GM12865 (cell line): Measurements from ENCODE around the gene ASTN2.

Source experiments
- DNase-seq: peaks from one replicate; pipeline ENCODE4 v3.0.0; 2010; ENCODE audit warnings: low read depth
- H3K4me3 ChIP-seq: 2 replicates; pipeline ENCODE4 v1.5.1; 2011; ENCODE audit warnings: mild to moderate bottlenecking, low read depth, low read length, control low read depth
- CTCF ChIP-seq: IDR thresholded peaks from 2 replicates; pipeline ENCODE4 v1.5.1; 2011; ENCODE audit warnings: low read length, control low read depth, low read depth, inconsistent platforms; ENCODE audit not compliant: insufficient read depth; ENCODE audit errors: missing control alignments

The ASTN2 gene

GRCh38 chr9:117204971-117205370, 209.9 kb downstream of the ASTN2 start:
- no peak for TF ChIP-seq CTCF
- no peak for DNase-seq
- H3K4me3 ChIP-seq = no peak overlapping the region

- no peak for DNase-seq
- H3K4me3 ChIP-seq = no peak overlapping the region
- no peak for TF ChIP-seq CTCF
Observed at GRCh38 chr9:117191504-117192261, 223.2 kb downstream of the ASTN2 start.

GRCh38 chr9:117189121-117189520, 225.7 kb downstream of the ASTN2 start:
- no peak overlapping the region for H3K4me3 ChIP-seq
- TF ChIP-seq CTCF = no peak
- DNase-seq = no peak

- DNase-seq = no peak
- no peak overlapping the region for H3K4me3 ChIP-seq
- no peak for TF ChIP-seq CTCF
Observed at GRCh38 chr9:117188394-117188793, 226.5 kb downstream of the ASTN2 start.

GRCh38 chr9:117187498-117187897, 227.4 kb downstream of the ASTN2 start:
- no peak overlapping the region for H3K4me3 ChIP-seq
- DNase-seq = no peak
- no peak for TF ChIP-seq CTCF

- no peak for TF ChIP-seq CTCF
- no peak for DNase-seq
- H3K4me3 ChIP-seq = no peak overlapping the region
Observed at GRCh38 chr9:117184173-117184572, 230.7 kb downstream of the ASTN2 start.

- TF ChIP-seq CTCF = no peak
- no peak overlapping the region for H3K4me3 ChIP-seq
- DNase-seq = no peak
Observed at GRCh38 chr9:117182046-117182445, 232.8 kb downstream of the ASTN2 start.
